Trophoblast cell (in vitro differentiated cells and primary cell): ENCODE results near the gene CTSL.
A peak's percentile ranks its signal among the peaks of the same experiment; 100 is the strongest.

Experiments
- DNase-seq, 2 donors: peaks; one replicate each; pipeline ENCODE4 v3.0.0-alpha.2; 2016
- H2AFZ ChIP-seq: 2 replicates; pipeline ENCODE4 v1.6.1; 2013; ENCODE audit warnings: low read length, moderate library complexity, mild to moderate bottlenecking; ENCODE audit not compliant: insufficient read depth, poor library complexity
- H2AK5ac ChIP-seq: 2 replicates; pipeline ENCODE4 v1.6.1; 2013; ENCODE audit warnings: mild to moderate bottlenecking, low read length
- H2BK120ac ChIP-seq: 2 replicates; pipeline ENCODE4 v1.6.1; 2013; ENCODE audit warnings: low read length, mild to moderate bottlenecking, moderate library complexity; ENCODE audit not compliant: insufficient read depth, poor library complexity
- H2BK12ac ChIP-seq: 2 replicates; pipeline ENCODE4 v1.6.1; 2013; ENCODE audit warnings: mild to moderate bottlenecking, low read length, moderate library complexity
- H2BK5ac ChIP-seq: 2 replicates; pipeline ENCODE4 v1.6.1; 2013; ENCODE audit warnings: low read length, low read depth, moderate library complexity, mild to moderate bottlenecking; ENCODE audit not compliant: poor library complexity
- H3K14ac ChIP-seq: 2 replicates; pipeline ENCODE4 v1.6.1; 2013; ENCODE audit warnings: mild to moderate bottlenecking, low read length
- H3K18ac ChIP-seq: 2 replicates; pipeline ENCODE4 v1.6.1; 2013; ENCODE audit warnings: mild to moderate bottlenecking, low read length
- H3K23ac ChIP-seq: 2 replicates; pipeline ENCODE4 v1.6.1; 2013; ENCODE audit warnings: low read length
- H3K27ac ChIP-seq: 2 replicates; pipeline ENCODE4 v1.5.1; 2013; ENCODE audit warnings: low read depth, mild to moderate bottlenecking, inconsistent platforms, low read length, moderate library complexity
- H3K27me3 ChIP-seq: 2 replicates; pipeline ENCODE4 v1.6.1; 2013; ENCODE audit warnings: inconsistent platforms, mild to moderate bottlenecking, low read length, moderate library complexity; ENCODE audit not compliant: insufficient read depth
- H3K36me3 ChIP-seq, 2 experiments: 1 replicate in 1 of 2; 2 replicates in 1 of 2; pipeline ENCODE4 v1.6.1; 2013; ENCODE audit warnings: low read length in 2 of 2, mild to moderate bottlenecking in 2 of 2, moderate library complexity in 1 of 2; ENCODE audit not compliant: insufficient read depth in 2 of 2, control insufficient read depth in 1 of 2
- H3K4ac ChIP-seq: 2 replicates; pipeline ENCODE4 v1.6.1; 2013; ENCODE audit warnings: low read depth, mild to moderate bottlenecking, low read length, moderate library complexity
- H3K4me1 ChIP-seq, 2 experiments: 1 replicate in 1 of 2; 2 replicates in 1 of 2; pipeline ENCODE4 v1.6.1; 2013; ENCODE audit warnings: low read length in 2 of 2, mild to moderate bottlenecking in 2 of 2, moderate library complexity in 1 of 2; ENCODE audit not compliant: insufficient read depth in 2 of 2, control insufficient read depth in 1 of 2
- H3K4me2 ChIP-seq: 2 replicates; pipeline ENCODE4 v1.6.1; 2013; ENCODE audit warnings: inconsistent platforms, mild to moderate bottlenecking, low read length, moderate library complexity
- H3K4me3 ChIP-seq: 2 replicates; pipeline ENCODE4 v1.5.1; 2013; ENCODE audit warnings: mild to moderate bottlenecking, low read depth, low read length, inconsistent platforms
- H3K79me1 ChIP-seq: one replicate; pipeline ENCODE4 v1.6.1; 2013; ENCODE audit warnings: low read length
- H3K79me2 ChIP-seq: 2 replicates; pipeline ENCODE4 v1.6.1; 2013; ENCODE audit warnings: low read length, mild to moderate bottlenecking; ENCODE audit not compliant: control insufficient read depth, insufficient read depth, poor library complexity
- H3K9ac ChIP-seq: 2 replicates; pipeline ENCODE4 v1.6.1; 2013; ENCODE audit warnings: mild to moderate bottlenecking, low read length
- H3K9me3 ChIP-seq: 2 replicates; pipeline ENCODE4 v1.6.1; 2013; ENCODE audit warnings: low read depth, mild to moderate bottlenecking, control low read depth, inconsistent platforms, low read length; ENCODE audit not compliant: insufficient read depth
- H4K12ac ChIP-seq: 2 replicates; pipeline ENCODE4 v1.6.1; 2013; ENCODE audit warnings: low read depth, mild to moderate bottlenecking, low read length, moderate library complexity
- H4K8ac ChIP-seq: 2 replicates; pipeline ENCODE4 v1.6.1; 2013; ENCODE audit warnings: low read depth, mild to moderate bottlenecking, low read length, moderate library complexity
- H4K91ac ChIP-seq: one replicate; pipeline ENCODE4 v1.6.1; 2013; ENCODE audit warnings: low read depth, mild to moderate bottlenecking, low read length, moderate library complexity
- WGBS: extraction: QIAGEN DNeasy Blood & Tissue Kit; methylation state at CpG from one replicate; pipeline ENCODE4 v1.1.7; 2013; ENCODE audit warnings: missing lambda C conversion rate; ENCODE audit not compliant: insufficient read length, insufficient coverage; ENCODE audit errors: extremely low coverage; 5-methylcytosine and 5-hydroxymethylcytosine counted together

The CTSL gene

DNA sequence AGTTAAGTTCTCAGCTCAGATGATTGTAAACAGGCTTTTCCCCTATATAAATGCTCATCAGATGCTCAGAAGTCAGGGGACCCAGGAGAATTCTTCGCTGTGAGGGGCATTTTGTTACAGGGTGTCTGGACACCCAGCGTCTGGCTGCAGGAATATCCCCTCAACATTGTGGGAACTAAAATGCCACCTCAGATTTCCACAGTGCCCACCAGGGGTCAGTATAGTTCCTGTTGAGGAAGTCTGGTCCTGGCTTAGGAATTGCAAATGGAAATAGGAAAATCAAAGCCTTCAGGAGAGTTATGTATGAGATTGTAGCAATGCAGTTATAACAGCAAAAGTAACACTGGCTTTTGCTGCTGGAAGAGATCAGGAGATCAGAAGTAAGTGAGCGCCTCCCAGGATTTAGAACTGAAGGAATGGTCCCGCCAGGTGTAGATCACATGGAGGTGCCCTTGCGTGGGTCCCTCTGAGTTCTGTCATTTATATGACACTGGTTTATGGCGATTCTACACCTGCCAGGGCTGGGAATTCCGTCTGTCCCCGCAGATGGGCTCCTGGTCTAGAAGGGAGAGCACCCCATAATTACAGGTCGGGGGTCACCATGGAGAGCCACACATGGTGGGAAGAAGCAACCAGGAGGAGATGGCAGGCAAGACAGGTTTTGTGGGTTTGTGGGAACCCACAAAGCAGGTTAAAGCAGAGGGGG lies 47.1 kb upstream of the CTSL start:
- H4K91ac ChIP-seq = no peak overlapping the region
- H2AFZ ChIP-seq = no peak overlapping the region
- H2AK5ac ChIP-seq = no peak overlapping the region
- H3K79me1 ChIP-seq = no peaks in the 10 kb centered on the region
- H3K4me2 ChIP-seq = no peak overlapping the region
- no peak overlapping the region for H2BK120ac ChIP-seq
- H3K9ac ChIP-seq = no peak overlapping the region
- H3K14ac ChIP-seq = no peak overlapping the region
- WGBS = no CpG with 5 or more reads among the region's 9 CpGs
- no peaks in the 10 kb centered on the region for H3K4me1 ChIP-seq
- H3K23ac ChIP-seq = no peak overlapping the region
- no peaks in the 10 kb centered on the region for H3K27me3 ChIP-seq
- no peak overlapping the region for H4K8ac ChIP-seq
- no peak overlapping the region for H3K4me3 ChIP-seq
- no peaks in the 10 kb centered on the region for H3K79me2 ChIP-seq
- H2BK5ac ChIP-seq = no peak overlapping the region
- no peak overlapping the region for H2BK12ac ChIP-seq
- H3K18ac ChIP-seq = no peak overlapping the region
- H3K36me3 ChIP-seq = peaks cover 12 to 13% of the 10 kb centered on the region in 2 experiments
- no peak overlapping the region for H3K27ac ChIP-seq
- DNase-seq = peak; percentile 42 to 84
- H4K12ac ChIP-seq = no peak overlapping the region
- H3K4ac ChIP-seq = no peak overlapping the region
- no peaks in the 10 kb centered on the region for H3K9me3 ChIP-seq

DNA sequence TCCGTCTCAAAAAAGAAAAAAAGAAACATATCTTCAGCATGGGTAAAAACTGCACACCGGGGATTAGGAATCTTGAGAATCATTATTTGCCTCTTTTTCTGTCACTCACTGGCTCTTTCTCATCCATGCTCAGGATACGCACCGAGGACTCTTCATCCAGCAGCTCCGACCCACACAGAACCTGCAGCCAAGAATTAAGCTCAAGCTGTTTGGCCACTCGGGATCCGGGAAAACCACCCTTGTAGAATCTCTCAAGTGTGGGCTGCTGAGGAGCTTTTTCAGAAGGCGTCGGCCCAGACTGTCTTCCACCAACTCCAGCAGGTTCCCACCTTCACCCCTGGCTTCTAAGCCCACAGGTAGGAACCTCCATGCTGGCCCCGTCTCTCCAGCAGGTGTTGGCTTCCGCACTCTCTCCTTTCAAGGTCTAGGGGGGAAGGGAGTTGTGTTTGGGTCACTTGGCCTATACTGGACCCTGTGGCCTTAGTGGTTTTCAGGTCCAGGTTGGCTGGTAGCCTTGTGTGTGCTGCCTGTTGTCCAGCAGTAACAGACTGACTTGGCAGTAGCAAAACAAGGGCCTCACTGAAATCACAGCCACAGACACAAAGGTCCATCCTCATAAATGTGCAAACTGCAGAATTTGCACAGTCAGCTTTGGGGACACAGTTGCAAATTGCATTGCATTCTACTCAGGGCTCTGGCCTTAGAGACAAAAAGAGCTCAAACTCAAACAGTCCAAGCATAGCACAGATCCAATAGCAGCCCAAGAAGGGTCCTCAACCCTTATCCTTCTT lies 44.5 kb upstream of the CTSL start:
- Histone ChIP-seq H2BK5ac (no peak overlapping the region), H3K36me3 (peaks cover 13 to 16% of the 10 kb centered on the region in 2 experiments), H3K4me3 (no peak overlapping the region), H2AFZ (no peak overlapping the region), H4K12ac (no peak overlapping the region), H3K14ac (no peak overlapping the region), H3K79me2 (no peaks in the 10 kb centered on the region), H3K4ac (no peak overlapping the region), H4K8ac (no peak overlapping the region), H3K23ac (no peak overlapping the region), H4K91ac (no peak overlapping the region), H3K9me3 (peaks cover 4% of the 10 kb centered on the region), H3K27ac (no peak overlapping the region), H2AK5ac (no peak overlapping the region), H3K18ac (no peak overlapping the region), H3K27me3 (no peaks in the 10 kb centered on the region), H3K4me2 (no peak overlapping the region), H3K9ac (no peak overlapping the region), H2BK12ac (no peak overlapping the region), H2BK120ac (no peak overlapping the region), H3K4me1 (peaks cover 14 to 19% of the 10 kb centered on the region in 2 experiments), H3K79me1 (peaks cover 5% of the 10 kb centered on the region)
- WGBS = no CpG with 5 or more reads among the region's 11 CpGs
- no peak for DNase-seq

GRCh38 chr9:87682085-87682484 lies 43.8 kb upstream of the CTSL start:
- no CpG with 5 or more reads among the region's 4 CpGs for WGBS
- Histone ChIP-seq H3K4me3 (no peak overlapping the region), H3K14ac (no peak overlapping the region)

DNA sequence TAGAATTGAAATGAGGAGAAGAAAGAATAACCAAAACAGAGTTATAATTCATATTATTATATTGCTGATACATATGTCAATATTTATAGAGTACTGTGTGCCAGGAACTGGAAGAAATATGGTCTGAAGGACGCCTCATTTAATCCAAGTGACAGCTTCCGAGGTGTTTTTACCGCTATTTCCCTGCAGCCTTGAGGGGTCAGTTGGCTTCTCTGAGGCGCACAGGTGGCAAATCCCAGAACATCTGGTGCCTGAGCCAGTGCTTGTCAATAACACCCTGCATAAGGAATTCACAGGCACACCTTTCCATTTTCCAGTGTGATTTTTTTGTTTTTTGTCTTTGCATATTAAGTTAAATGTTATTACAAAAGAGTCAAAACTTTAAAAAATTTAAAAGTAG lies 43.3 kb upstream of the CTSL start:
- Histone ChIP-seq H3K14ac (no peak overlapping the region), H3K4ac (no peak overlapping the region), H2BK5ac (no peak overlapping the region), H3K23ac (no peak overlapping the region), H3K79me1 (peaks cover 5% of the 10 kb centered on the region), H3K9ac (no peak overlapping the region), H3K18ac (no peak overlapping the region), H3K4me1 (peaks cover 14 to 20% of the 10 kb centered on the region in 2 experiments), H2AK5ac (no peak overlapping the region), H4K8ac (no peak overlapping the region), H4K91ac (no peak overlapping the region), H2AFZ (no peak overlapping the region), H3K27me3 (no peaks in the 10 kb centered on the region), H3K27ac (no peak overlapping the region), H2BK120ac (no peak overlapping the region), H4K12ac (no peak overlapping the region), H3K4me2 (no peak overlapping the region), H3K36me3 (peaks cover 13 to 18% of the 10 kb centered on the region in 2 experiments), H2BK12ac (no peak overlapping the region), H3K9me3 (peaks cover 5% of the 10 kb centered on the region), H3K4me3 (no peak overlapping the region), H3K79me2 (no peaks in the 10 kb centered on the region)
- no peak for DNase-seq
- WGBS = no CpG with 5 or more reads among the region's 4 CpGs

More at GRCh38 chr9:87682085-87682484, 43.8 kb upstream of the CTSL start:
- H4K8ac ChIP-seq = no peak overlapping the region
- no peak overlapping the region for H4K12ac ChIP-seq
- no peaks in the 10 kb centered on the region for H3K27me3 ChIP-seq
- no peak overlapping the region for H3K9ac ChIP-seq
- no peak overlapping the region for H2AK5ac ChIP-seq
- no peak overlapping the region for H2AFZ ChIP-seq
- no peak overlapping the region for H2BK5ac ChIP-seq
- peaks cover 14 to 20% of the 10 kb centered on the region in 2 experiments for H3K4me1 ChIP-seq
- no peak overlapping the region for H2BK120ac ChIP-seq
- H3K4ac ChIP-seq = no peak overlapping the region
- H3K4me2 ChIP-seq = no peak overlapping the region
- no peak overlapping the region for H2BK12ac ChIP-seq
- no peaks in the 10 kb centered on the region for H3K79me2 ChIP-seq
- no peak overlapping the region for H3K23ac ChIP-seq
- peaks cover 5% of the 10 kb centered on the region for H3K79me1 ChIP-seq
- no peak overlapping the region for H3K18ac ChIP-seq
- H3K27ac ChIP-seq = no peak overlapping the region
- no peak for DNase-seq
- peaks cover 5% of the 10 kb centered on the region for H3K9me3 ChIP-seq
- H4K91ac ChIP-seq = no peak overlapping the region
- H3K36me3 ChIP-seq = peaks cover 13 to 19% of the 10 kb centered on the region in 2 experiments
